HepG2 (cell line): ENCODE results near the gene CALD1. TPM values are rescaled to one million over a fixed set of nuclear protein-coding genes. Genes with fewer than 3 reads are reported as not detected.

ENCODE experiments used
- KAT8 ChIP-seq: IDR thresholded peaks from 2 replicates; pipeline ENCODE4 v1.6.1; 2016; ENCODE audit warnings: missing genetic modification reagents, missing compliant biosample characterization
- ZBTB40 ChIP-seq, 2 experiments: fragments of 450-650 bp in 1 of 2; sonication (generic) in 1 of 2; formaldehyde crosslinking in 1 of 2; IDR thresholded peaks; 2 replicates each; pipeline versions ENCODE4 v1.6.1 to v1.8.0; 2016 to 2022; ENCODE audit warnings: antibody characterized with exemption in 1 of 2, mild to moderate bottlenecking in 1 of 2, missing genetic modification reagents in 1 of 2
- polyA plus RNA-seq, 8 experiments: library from polyadenylated mRNA; depleted of rRNA in 3 of 8; stranded (reverse) in 7 of 8; unstranded in 1 of 8; fragments of >200 nt; fragmentation: Illumina TruSeq in 4 of 8; extraction: Trizol in 4 of 8; gene quantifications; 2 replicates each; pipeline versions ENCODE4 v1.2.1 to v1.2.3, GENCODE V29; 2011 to 2016; ENCODE audit warnings: low read depth in 4 of 8, missing spikeins in 1 of 8, mixed read lengths in 1 of 8; ENCODE audit not compliant: insufficient read depth in 1 of 8
- total RNA-seq, 5 experiments: library from RNA; depleted of rRNA; stranded (reverse); fragments of >200 nt; fragmentation: Illumina TruSeq; extraction: Trizol; gene quantifications; 2 replicates each; pipeline ENCODE4 v1.2.3, GENCODE V29; 2016; ENCODE audit warnings: low read depth in 1 of 5

The CALD1 gene
- total and polyA plus RNA-seq, 2 of the 13 experiments (the other 11 are each of a cell fraction or from before 2014, with no cell fraction given): 53.0 to 112 TPM

- no peak for TF ChIP-seq ZBTB40 (IDR thresholded peaks at IDR 0.05)
- TF ChIP-seq ZBTB40 (CRISPR knock-in tag; IDR thresholded peaks at IDR 0.05): no peak
- no peak for TF ChIP-seq KAT8
These were observed 222.1 kb downstream of the CALD1 start (continued) for GRCh38 chr7:135001390-135002165.
